Bronchial epithelial cell (primary cell): ENCODE results near the gene RSPH1. TPM values are rescaled to one million over a fixed set of nuclear protein-coding genes. Genes with fewer than 3 reads are reported as not detected.
A peak's percentile ranks its signal among the peaks of the same experiment; 100 is the strongest.

Experiments used
- DNase-seq: peaks from one replicate; pipeline ENCODE4 v3.0.0-alpha.2; 2010; ENCODE audit warnings: low read depth
- FAIRE-seq: peaks from 2 replicates; lab custom pipeline; 2011; peaks lifted over from hg19 to GRCh38; lab: Jason Lieb, UNC
- H3K27me3 ChIP-seq: 2 replicates; pipeline ENCODE4 v1.5.1; 2011; ENCODE audit warnings: low read length; ENCODE audit not compliant: control insufficient read depth, insufficient read depth
- H3K36me3 ChIP-seq: 2 replicates; pipeline ENCODE4 v1.5.1; 2011; ENCODE audit warnings: low read length; ENCODE audit not compliant: control insufficient read depth, insufficient read depth
- H3K4me3 ChIP-seq: 2 replicates; pipeline ENCODE4 v1.5.1; 2011; ENCODE audit warnings: mild to moderate bottlenecking, low read depth, low read length, control low read depth
- total RNA-seq: library from RNA; depleted of rRNA; stranded (reverse); fragments of >200 nt; gene quantifications from 2 replicates; pipeline ENCODE4 v1.2.1, GENCODE V29; 2014
- TF ChIP-seq, protein P1 (sequence below): IDR thresholded peaks from 2 replicates; pipeline ENCODE4 v1.5.1; 2011; ENCODE audit warnings: mild to moderate bottlenecking, moderate library complexity, low read length, control low read depth, inconsistent platforms; ENCODE audit not compliant: insufficient read depth, severe bottlenecking

RSPH1 gene
- total RNA-seq = under 0.01 and 0.38 TPM in 2 replicates

DNA sequence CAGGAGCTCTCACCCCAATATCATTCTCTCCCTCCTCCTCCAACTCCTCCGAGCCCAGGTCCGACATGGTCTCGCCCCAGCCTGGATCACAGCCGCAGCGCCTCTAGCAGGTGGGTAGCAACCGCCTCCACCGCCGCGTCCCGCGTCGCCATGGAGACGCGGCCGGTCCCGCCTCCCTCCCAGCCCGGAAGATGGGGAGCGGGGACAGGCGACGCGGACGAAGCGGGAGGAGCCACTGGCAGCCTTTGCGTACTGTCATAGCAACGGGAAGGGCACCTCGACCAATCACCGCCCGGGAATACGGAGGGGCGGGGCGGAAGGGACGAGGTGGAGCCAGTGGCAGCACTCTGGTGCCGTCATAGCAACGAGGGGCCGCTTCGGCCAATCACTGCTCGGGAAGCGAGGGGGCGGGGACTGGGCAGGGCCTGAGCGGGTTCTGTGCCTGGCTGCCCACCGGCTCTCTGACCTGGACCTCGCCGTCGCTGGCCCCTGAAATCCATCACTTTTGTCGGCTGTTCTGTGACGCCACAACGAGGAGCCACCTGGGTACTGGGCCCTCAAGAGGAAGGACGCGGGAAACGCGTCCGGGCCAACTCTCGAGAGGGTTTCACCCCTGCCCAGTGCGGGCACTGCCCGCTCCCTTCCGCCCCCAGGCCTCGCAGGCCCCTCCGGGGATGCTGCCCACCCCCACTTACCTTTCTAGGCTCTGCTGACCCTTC lies at the start of gene RSPH1:
Gene RSPH1, minus strand, starts transcription at position 105 of the 719 bp plus-strand sequence. Its CDS starts 38 bp downstream, at position 67.
- no peak for FAIRE-seq
- no peaks in the 10 kb centered on the region for H3K27me3 ChIP-seq
- TF ChIP-seq, protein P1, sequence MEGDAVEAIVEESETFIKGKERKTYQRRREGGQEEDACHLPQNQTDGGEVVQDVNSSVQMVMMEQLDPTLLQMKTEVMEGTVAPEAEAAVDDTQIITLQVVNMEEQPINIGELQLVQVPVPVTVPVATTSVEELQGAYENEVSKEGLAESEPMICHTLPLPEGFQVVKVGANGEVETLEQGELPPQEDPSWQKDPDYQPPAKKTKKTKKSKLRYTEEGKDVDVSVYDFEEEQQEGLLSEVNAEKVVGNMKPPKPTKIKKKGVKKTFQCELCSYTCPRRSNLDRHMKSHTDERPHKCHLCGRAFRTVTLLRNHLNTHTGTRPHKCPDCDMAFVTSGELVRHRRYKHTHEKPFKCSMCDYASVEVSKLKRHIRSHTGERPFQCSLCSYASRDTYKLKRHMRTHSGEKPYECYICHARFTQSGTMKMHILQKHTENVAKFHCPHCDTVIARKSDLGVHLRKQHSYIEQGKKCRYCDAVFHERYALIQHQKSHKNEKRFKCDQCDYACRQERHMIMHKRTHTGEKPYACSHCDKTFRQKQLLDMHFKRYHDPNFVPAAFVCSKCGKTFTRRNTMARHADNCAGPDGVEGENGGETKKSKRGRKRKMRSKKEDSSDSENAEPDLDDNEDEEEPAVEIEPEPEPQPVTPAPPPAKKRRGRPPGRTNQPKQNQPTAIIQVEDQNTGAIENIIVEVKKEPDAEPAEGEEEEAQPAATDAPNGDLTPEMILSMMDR = no peak
- no peaks in the 10 kb centered on the region for H3K36me3 ChIP-seq
- DNase-seq = peak; percentile 94
- H3K4me3 ChIP-seq = peak within 1 kb of the TSS; percentile 62

DNA sequence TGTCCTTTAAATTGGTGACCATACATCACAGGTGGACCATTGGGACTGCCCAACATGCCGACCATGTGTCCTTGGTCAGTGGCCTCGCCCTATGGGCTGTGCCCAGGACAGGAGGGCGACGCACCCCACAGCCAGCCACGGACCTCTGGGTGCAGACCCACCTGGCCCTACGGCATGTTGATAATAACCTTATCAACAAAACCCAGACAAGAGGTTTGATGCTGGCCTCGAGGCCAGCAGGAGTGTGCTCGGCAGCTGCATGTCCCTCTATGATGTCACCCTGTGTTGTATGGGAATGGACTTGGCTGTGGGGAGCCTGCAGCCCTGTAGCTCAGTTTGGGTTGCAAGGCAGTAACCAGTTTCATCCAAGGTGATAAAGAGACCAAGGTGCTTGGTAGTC lies 49.7 kb upstream of the RSPH1 start:
- TF ChIP-seq, protein P1 = no peak
- H3K36me3 ChIP-seq = peaks cover 17% of the 10 kb centered on the region
- no peak for DNase-seq
- no peaks in the 10 kb centered on the region for H3K27me3 ChIP-seq
- H3K4me3 ChIP-seq = no peak overlapping the region
- FAIRE-seq = no peak

DNA sequence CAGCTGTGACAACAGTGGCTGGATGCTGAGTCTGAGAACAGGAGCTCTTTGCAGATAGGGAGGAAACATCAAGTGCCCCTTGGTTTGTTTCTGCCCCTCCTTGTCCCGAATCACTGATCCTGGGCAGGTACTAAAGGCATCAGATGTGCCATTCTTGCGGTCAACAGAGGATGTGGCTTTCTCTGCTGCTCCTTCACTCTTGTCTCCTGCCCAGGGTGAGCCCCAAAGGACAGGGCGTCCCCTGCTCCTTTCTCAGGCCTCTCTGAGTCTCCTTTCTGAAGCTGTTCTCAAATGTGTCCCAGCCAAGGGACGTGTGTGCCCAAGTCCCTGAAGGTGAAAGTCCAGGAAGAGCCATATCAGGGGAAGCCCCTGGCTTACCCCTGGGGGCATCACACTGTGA lies 49.3 kb upstream of the RSPH1 start:
- DNase-seq = no peak
- no peak overlapping the region for H3K4me3 ChIP-seq
- TF ChIP-seq, protein P1 = no peak
- no peaks in the 10 kb centered on the region for H3K27me3 ChIP-seq
- peaks cover 17% of the 10 kb centered on the region for H3K36me3 ChIP-seq
- peak; percentile 94 for FAIRE-seq

DNA sequence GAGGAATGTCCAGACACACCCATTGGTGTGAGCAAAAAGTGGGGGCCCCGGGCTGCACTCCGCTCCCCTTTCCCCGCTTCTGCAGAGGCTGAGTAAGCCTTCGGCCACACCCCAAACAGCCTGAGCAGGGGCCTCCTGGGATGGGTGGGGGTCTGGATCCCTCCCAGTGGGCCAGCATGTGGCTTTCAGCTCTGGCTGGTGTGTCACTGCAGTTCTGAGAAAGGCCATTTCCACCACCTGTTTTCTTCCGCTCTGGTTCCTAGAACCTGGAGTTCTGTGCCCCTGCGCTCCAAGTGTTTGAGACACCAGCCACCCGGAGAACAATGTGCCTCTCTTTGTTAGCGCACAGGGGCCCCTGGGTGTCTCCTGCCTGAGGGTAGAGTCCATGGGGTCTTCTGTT lies 48.5 kb upstream of the RSPH1 start:
- peaks cover 17% of the 10 kb centered on the region for H3K36me3 ChIP-seq
- no peak for DNase-seq
- H3K4me3 ChIP-seq = no peak overlapping the region
- H3K27me3 ChIP-seq = no peaks in the 10 kb centered on the region
- FAIRE-seq = no peak
- TF ChIP-seq, protein P1 = no peak

DNA sequence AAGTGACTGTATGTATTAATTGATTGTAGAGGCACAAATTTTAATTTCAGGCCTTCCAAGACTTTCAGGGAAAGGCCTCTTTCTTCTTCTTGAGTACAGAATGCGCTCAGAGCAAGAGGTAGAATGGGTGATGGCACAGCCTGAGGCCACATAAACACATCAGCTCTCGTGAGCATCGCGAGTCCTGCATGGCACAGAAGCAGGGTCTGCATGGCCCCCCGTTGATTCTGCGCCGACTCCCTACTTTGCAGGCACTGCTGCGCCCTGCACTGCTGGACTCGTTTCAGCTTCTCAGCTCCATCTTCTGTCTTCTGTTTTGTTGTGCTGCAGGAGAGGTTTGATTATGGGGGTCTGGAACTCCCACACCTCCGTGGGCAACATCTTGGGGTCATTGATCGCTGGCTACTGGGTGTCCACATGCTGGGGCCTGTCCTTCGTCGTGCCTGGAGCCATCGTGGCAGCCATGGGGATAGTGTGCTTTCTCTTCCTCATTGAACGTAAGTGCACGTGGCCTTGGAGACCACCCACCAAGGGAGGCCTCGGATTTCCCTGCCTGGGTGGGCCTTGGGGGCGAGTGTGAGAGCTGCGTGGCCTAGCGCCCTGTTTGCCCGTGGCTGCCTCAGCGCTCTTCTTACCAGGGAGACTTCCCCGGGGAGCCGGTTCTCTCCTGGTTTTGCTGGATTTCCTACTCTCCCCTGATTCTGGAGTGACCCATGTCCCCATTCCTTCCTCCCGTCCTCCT lies 47.3 kb upstream of the RSPH1 start:
- Histone ChIP-seq H3K36me3 (peaks cover 17% of the 10 kb centered on the region), H3K4me3 (no peak overlapping the region), H3K27me3 (no peaks in the 10 kb centered on the region)
- TF ChIP-seq, protein P1 = no peak
- FAIRE-seq (peak; percentile 43), DNase-seq (no peak)
